Esophagus squamous epithelium (tissue), 5 donors: Measurements from ENCODE around the gene AFDN. TPM values are rescaled to one million over a fixed set of nuclear protein-coding genes. Genes with fewer than 3 reads are reported as not detected.

Experiments used
- DNase-seq: peaks from one replicate; lab custom pipeline; 2025; lab: John Stamatoyannopoulos, UW
- H3K27ac ChIP-seq, 4 donors: fragments of 200-600 bp; sonication (generic); one replicate each; pipeline ENCODE4 v1.5.1; 2016 to 2019; ENCODE audit warnings: mild to moderate bottlenecking in 1 of 4
- H3K27me3 ChIP-seq, 4 donors: fragments of 200-600 bp; sonication (generic); 1 replicate in 3 of 4; 2 replicates in 1 of 4; pipeline versions ENCODE4 v1.5.1 to v1.6.0; 2017 to 2021; ENCODE audit warnings: antibody characterized with exemption in 1 of 4
- H3K36me3 ChIP-seq, 3 donors: fragments of 200-600 bp; sonication (generic); one replicate each; pipeline ENCODE4 v1.5.1; 2016 to 2019
- H3K4me1 ChIP-seq, 3 donors: fragments of 200-600 bp; sonication (generic); one replicate each; pipeline ENCODE4 v1.5.1; 2017 to 2019
- H3K4me3 ChIP-seq, 4 donors: fragments of 200-600 bp; sonication (generic); 1 replicate in 3 of 4; 2 replicates in 1 of 4; pipeline ENCODE4 v1.5.1; 2016 to 2019; ENCODE audit warnings: mild to moderate bottlenecking in 2 of 4, moderate library complexity in 1 of 4
- H3K9me3 ChIP-seq, 3 donors: fragments of 200-600 bp; sonication (generic); one replicate each; pipeline ENCODE4 v1.5.1; 2016 to 2019
- POLR2A ChIP-seq, 4 donors: fragments of 450-650 bp; IDR thresholded peaks; one replicate each; pipeline ENCODE4 v1.6.1; 2017; ENCODE audit warnings: antibody characterized with exemption in 4 of 4, mild to moderate bottlenecking in 4 of 4, moderate library complexity in 3 of 4
- WGBS, 2 donors: methylation state at CpG; one replicate each; pipeline ENCODE4 v1.1.5; 2018; 5-methylcytosine and 5-hydroxymethylcytosine counted together
- intact Hi-C: fragments of 100-400 bp; cut with DNase I; formaldehyde crosslinking; loops from one replicate; pipeline ENCODE4 v1.15.0; 2022
- total RNA-seq, 4 donors: library from RNA; depleted of rRNA; stranded (reverse); fragments of >200 nt; gene quantifications; one replicate each; pipeline ENCODE4 v1.1.0, GENCODE V29; 2016
- TF ChIP-seq, protein P1 (sequence below), 6 experiments: fragments of 450-650 bp in 4 of 6; fragments of 200-600 bp in 2 of 6; sonication (generic) in 2 of 6; IDR thresholded peaks; one replicate each; pipeline ENCODE4 v1.5.1; 2016 to 2019; ENCODE audit warnings: antibody characterized with exemption in 6 of 6, mild to moderate bottlenecking in 4 of 6, moderate library complexity in 4 of 6
- donor health status: DM: yes; HTN: yes; CAD: no.

Gene AFDN
- total RNA-seq, 4 donors from 2014 or later: 93.8 to 250 (median 204) TPM

DNA sequence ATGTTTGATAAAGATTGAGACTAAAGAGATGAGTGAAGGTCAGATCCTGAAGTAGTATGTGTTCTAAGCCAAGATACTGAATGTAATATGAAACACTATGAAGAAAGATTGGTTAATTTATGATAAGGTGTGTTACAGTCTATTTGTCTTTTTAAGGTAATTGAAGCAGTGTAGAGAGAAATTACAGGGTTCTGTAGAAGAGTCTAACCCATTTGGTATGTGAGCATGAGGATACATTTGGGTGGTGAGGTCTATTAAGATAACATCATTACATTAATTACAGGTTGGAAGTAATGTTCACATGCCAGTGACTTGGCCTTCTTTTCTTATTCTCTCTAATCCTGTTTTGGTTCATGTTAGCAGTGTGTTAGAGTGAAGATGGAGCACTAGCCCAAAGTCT, 61.4 kb downstream of the AFDN start:
- Histone ChIP-seq H3K27ac (no peak overlapping the region), H3K36me3 (peaks cover 0 to 87% (median 0%) of the 10 kb centered on the region in 3 donors), H3K27me3 (no peaks in the 10 kb centered on the region), H3K4me3 (no peak overlapping the region), H3K9me3 (no peaks in the 10 kb centered on the region), H3K4me1 (peaks cover 0 to 6% (median 0%) of the 10 kb centered on the region in 3 donors)
- no peak for TF ChIP-seq POLR2A (IDR thresholded peaks at IDR 0.05)
- TF ChIP-seq, protein P1, sequence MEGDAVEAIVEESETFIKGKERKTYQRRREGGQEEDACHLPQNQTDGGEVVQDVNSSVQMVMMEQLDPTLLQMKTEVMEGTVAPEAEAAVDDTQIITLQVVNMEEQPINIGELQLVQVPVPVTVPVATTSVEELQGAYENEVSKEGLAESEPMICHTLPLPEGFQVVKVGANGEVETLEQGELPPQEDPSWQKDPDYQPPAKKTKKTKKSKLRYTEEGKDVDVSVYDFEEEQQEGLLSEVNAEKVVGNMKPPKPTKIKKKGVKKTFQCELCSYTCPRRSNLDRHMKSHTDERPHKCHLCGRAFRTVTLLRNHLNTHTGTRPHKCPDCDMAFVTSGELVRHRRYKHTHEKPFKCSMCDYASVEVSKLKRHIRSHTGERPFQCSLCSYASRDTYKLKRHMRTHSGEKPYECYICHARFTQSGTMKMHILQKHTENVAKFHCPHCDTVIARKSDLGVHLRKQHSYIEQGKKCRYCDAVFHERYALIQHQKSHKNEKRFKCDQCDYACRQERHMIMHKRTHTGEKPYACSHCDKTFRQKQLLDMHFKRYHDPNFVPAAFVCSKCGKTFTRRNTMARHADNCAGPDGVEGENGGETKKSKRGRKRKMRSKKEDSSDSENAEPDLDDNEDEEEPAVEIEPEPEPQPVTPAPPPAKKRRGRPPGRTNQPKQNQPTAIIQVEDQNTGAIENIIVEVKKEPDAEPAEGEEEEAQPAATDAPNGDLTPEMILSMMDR (IDR thresholded peaks at IDR 0.05): no peak
- DNase-seq: no peak
- intact Hi-C loops: no loop called here

DNA sequence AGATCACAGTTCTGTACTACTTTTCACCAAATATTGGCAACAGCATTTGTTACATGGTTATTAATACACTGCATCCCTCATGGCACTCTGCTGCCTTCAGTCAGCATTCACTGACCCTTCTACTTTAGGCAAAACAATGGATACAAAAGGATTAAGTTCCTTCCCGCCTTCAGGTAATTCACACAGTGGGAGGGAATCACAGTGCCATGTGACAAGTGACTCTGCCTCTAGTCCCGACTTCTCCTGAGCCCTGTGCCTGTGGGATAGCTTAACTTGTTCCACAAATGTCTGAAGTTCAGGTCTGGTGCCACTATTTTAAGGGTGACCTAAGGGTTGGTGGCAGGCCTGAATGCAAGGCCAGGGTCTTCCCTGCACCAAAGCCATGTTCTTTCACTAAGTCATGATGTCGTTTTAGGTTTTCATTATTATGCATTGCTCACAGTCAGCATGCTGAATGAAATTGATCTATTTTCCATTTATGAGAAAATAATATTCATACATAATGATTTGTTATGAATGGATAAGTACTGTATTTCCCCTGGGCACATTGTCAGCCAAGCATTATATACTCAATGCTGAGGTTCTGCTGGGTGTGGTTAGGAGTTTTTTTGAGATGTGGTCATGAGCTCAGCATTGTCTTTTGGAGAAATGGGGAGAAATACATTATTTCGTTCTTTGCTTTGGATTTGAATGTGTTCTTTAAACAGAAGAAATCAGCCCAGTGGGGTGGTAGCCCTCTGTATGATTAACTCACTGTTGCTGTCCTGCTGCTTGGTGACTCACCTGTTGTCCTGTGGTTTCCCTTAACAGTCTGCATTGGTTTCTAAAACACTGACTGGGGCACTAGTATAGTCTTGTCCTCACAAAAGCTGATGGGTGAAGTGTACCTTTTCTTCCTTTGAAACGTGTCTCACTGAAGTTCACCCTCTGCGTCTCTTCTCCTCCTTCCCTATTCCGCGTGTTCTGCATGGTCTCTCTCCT, 66.4 kb downstream of the AFDN start:
- DNase-seq: no peak
- intact Hi-C loops: no loop called here
- no peak overlapping the region for H3K27ac ChIP-seq
- no peak overlapping the region for H3K4me3 ChIP-seq
- peaks cover 0 to 79% (median 0%) of the 10 kb centered on the region in 3 donors for H3K36me3 ChIP-seq
- WGBS, 2 donors: 57 to 58% methylated on average over 8 of the region's 8 CpGs
- H3K9me3 ChIP-seq: no peaks in the 10 kb centered on the region
- no peak for TF ChIP-seq POLR2A (IDR thresholded peaks at IDR 0.05)
- TF ChIP-seq, protein P1 (IDR thresholded peaks at IDR 0.05): no peak
- peaks cover 0 to 12% (median 0%) of the 10 kb centered on the region in 3 donors for H3K4me1 ChIP-seq
- no peaks in the 10 kb centered on the region for H3K27me3 ChIP-seq

DNA sequence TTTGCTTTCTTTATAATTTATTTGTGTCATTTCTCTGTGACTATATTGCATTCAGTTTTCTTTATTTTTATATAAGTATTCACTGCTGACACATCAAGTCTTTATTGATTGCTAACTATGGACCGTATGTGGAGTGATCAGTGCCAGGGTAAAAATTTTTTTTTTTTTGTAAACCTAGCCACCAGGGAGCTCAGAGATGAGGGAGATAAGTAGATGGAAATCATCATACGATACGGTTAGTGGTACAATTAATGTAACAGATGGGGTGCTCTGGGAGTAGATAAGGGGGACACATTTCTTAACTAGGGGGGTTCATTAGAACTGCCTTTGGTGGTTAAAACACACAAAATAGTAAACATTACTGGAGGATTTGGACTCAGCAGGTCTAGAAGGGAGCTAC, 68.3 kb downstream of the AFDN start:
- DNase-seq: no peak
- Histone ChIP-seq H3K9me3 (no peaks in the 10 kb centered on the region), H3K36me3 (peaks cover 0 to 75% (median 0%) of the 10 kb centered on the region in 3 donors), H3K27ac (no peak overlapping the region), H3K4me3 (no peak overlapping the region), H3K27me3 (no peaks in the 10 kb centered on the region), H3K4me1 (peaks cover 0 to 12% (median 0%) of the 10 kb centered on the region in 3 donors)
- TF ChIP-seq, protein P1 (IDR thresholded peaks at IDR 0.05): no peak
- no peak for TF ChIP-seq POLR2A (IDR thresholded peaks at IDR 0.05)
- 70 to 77% methylated on average over 3 of the region's 3 CpGs for WGBS, 2 donors
- intact Hi-C loops: no loop called here

DNA sequence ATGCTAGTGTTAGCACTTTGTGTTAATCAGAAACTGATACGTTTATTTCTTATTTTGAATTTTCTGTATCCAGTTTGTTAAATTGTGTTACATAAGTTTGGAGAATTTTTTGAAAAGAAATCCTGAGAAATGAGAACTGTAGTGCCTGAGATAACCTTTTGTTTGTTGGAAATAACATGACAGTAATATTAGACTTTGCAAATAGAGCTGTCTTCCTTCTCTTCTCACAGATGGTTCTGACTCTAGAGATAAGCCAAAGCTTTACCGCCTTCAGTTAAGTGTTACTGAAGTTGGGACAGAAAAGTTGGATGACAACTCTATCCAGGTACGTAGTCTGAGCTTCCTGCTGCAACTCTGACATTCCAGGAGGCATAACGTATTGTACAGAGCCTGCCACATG, 69.9 kb downstream of the AFDN start:
- 80 to 85% methylated on average over 4 of the region's 4 CpGs for WGBS, 2 donors
- Histone ChIP-seq H3K27me3 (no peaks in the 10 kb centered on the region), H3K4me3 (no peak overlapping the region), H3K9me3 (no peaks in the 10 kb centered on the region), H3K36me3 (peaks cover 0 to 71% (median 0%) of the 10 kb centered on the region in 3 donors), H3K27ac (no peak overlapping the region), H3K4me1 (peaks cover 0 to 12% (median 0%) of the 10 kb centered on the region in 3 donors)
- TF ChIP-seq, protein P1 (IDR thresholded peaks at IDR 0.05): no peak
- no peak for TF ChIP-seq POLR2A (IDR thresholded peaks at IDR 0.05)
- no peak for DNase-seq
- intact Hi-C loops: no loop called here

DNA sequence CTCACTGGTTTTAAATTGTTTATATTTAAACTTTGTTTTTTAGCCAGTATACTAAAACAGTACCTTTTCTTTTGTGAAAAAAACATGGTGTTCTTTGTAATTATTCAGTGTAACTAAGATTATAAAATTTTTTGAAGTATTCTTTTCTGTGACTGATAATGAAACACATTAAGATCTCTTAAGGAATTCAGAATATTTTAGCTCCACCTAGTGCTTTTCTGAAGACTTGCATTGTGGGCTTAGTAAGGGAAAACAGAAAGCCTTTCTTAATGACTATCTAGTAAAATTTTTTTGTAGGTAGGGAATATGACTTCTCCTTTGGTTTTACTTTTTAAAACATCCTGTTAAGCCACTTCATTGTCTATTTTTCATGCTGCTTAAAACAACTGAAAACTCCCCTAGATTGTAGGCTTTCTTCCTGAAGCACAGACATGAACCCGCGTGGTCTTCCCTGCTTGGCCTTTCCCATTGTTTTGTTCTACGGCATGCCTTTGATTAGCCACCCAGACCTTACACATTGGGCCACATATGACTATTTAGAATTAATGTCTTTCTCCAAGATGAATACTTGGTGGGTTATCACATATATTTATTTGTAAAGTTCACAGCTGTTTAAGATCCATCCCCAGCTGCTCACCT, 72.1 kb downstream of the AFDN start:
- no peak for DNase-seq
- Histone ChIP-seq H3K4me3 (no peak overlapping the region), H3K4me1 (no peaks in the 10 kb centered on the region), H3K27me3 (no peaks in the 10 kb centered on the region), H3K9me3 (no peaks in the 10 kb centered on the region), H3K27ac (no peak overlapping the region), H3K36me3 (peaks cover 0 to 76% (median 6%) of the 10 kb centered on the region in 3 donors)
- intact Hi-C loops: no loop called here
- TF ChIP-seq, protein P1 (IDR thresholded peaks at IDR 0.05): peak in 5 of 6 experiments; percentile 44 to 80 (median 72)
- no peak for TF ChIP-seq POLR2A (IDR thresholded peaks at IDR 0.05)
- WGBS, 2 donors: 86 to 93% methylated on average over 3 of the region's 3 CpGs
